Measurements from ENCODE around the gene DGKA.
"Not testable (repeated sequence)": the region's sequence is repeated elsewhere in the genome, so short reads cannot be mapped to it uniquely, and the experiment has no call there.

The DGKA gene

GRCh38 chr12:55922126-55922525 lies 8.8 kb upstream of the DGKA start:
- TF ChIP-seq CTCF (IDR thresholded peaks at IDR 0.05) = no peak
- no peak overlapping the region for H3K27ac Mint-ChIP-seq
- H3K9me3 Mint-ChIP-seq = no peaks in the 10 kb centered on the region
- H3K4me1 Mint-ChIP-seq = peaks cover 28% of the 10 kb centered on the region
- H3K36me3 Mint-ChIP-seq (ENCODE audit: low read depth) = peaks cover 53% of the 10 kb centered on the region
- DNase-seq = no peak
- no peak overlapping the region for H3K4me3 Mint-ChIP-seq
- H3K27me3 Mint-ChIP-seq (ENCODE audit: low read depth, poor library complexity) = no peaks in the 10 kb centered on the region

GRCh38 chr12:55923648-55924047 lies 7.3 kb upstream of the DGKA start:
- not testable (repeated sequence) for H3K9me3 Mint-ChIP-seq; DNase-seq; H3K27ac Mint-ChIP-seq; H3K27me3 Mint-ChIP-seq (ENCODE audit: low read depth, poor library complexity); H3K4me3 Mint-ChIP-seq
- peaks cover 32% of the 10 kb centered on the region for H3K4me1 Mint-ChIP-seq
- H3K36me3 Mint-ChIP-seq (ENCODE audit: low read depth) = peaks cover 45% of the 10 kb centered on the region

GRCh38 chr12:55925371-55925770 lies 5.6 kb upstream of the DGKA start:
- peak overlapping the region; percentile 89 for H3K27ac Mint-ChIP-seq
- no peaks in the 10 kb centered on the region for H3K9me3 Mint-ChIP-seq
- peaks cover 46% of the 10 kb centered on the region for H3K4me1 Mint-ChIP-seq
- H3K4me3 Mint-ChIP-seq = peak overlapping the region; percentile 94
- H3K36me3 Mint-ChIP-seq (ENCODE audit: low read depth) = peaks cover 36% of the 10 kb centered on the region
- peaks cover 5% of the 10 kb centered on the region for H3K27me3 Mint-ChIP-seq (ENCODE audit: low read depth, poor library complexity)
- no peak for TF ChIP-seq CTCF (IDR thresholded peaks at IDR 0.05)
- DNase-seq = no peak

- peak overlapping the region; percentile 95 for H3K27ac Mint-ChIP-seq
Measured at GRCh38 chr12:55925870-55926737, 4.9 kb upstream of the DGKA start.

GRCh38 chr12:55926738-55927587 lies 4.0 kb upstream of the DGKA start:
- Mint-ChIP-seq H3K27me3 (ENCODE audit: low read depth, poor library complexity) (peaks cover 18% of the 10 kb centered on the region), H3K4me1 (peaks cover 60% of the 10 kb centered on the region), H3K4me3 (peak overlapping the region; percentile 94), H3K36me3 (ENCODE audit: low read depth) (peaks cover 25% of the 10 kb centered on the region), H3K27ac (peak overlapping the region; percentile 97), H3K9me3 (no peaks in the 10 kb centered on the region)
- peak; percentile 89 for DNase-seq
- TF ChIP-seq CTCF (IDR thresholded peaks at IDR 0.05) = peak; percentile 72

More at GRCh38 chr12:55925870-55926737, 4.9 kb upstream of the DGKA start:
- Mint-ChIP-seq H3K9me3 (no peaks in the 10 kb centered on the region), H3K4me1 (peaks cover 53% of the 10 kb centered on the region), H3K4me3 (peak overlapping the region; percentile 94), H3K27me3 (ENCODE audit: low read depth, poor library complexity) (peaks cover 10% of the 10 kb centered on the region), H3K36me3 (ENCODE audit: low read depth) (peaks cover 31% of the 10 kb centered on the region)
- no peak for DNase-seq
- TF ChIP-seq CTCF (IDR thresholded peaks at IDR 0.05) = no peak
